ENCODE data around the gene MLYCD.

The MLYCD gene

GRCh38 chr16:83935005-83935857, 36.3 kb downstream of the MLYCD start:
- no peak overlapping the region for H3K4me3 ChIP-seq (replicated peaks; ENCODE audit: low read depth, low read length)
- no peak for DNase-seq (ENCODE audit: low read depth)
- no peak for TF ChIP-seq CTCF (IDR thresholded peaks at IDR 0.05; ENCODE audit: low read length, missing control alignments)

DNA sequence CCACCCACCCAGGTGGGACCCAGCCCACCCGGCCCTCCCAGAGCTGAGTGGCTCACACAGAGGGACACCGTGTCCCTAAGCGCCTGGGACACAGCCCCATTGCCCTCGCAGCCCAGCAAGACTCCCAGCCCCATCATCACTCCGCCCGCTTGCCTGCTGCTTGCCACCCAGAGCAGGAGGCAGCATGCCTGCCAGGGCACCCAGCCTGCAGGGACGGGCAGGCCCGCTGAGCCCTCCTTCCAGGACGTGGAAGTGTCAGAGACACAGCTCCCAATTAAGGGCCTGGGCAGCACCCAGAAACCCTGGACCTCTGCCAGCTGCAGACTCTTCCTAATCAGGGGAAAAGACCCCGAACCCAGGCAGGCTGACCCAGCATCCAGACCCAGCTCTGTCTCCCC, 36.9 kb downstream of the MLYCD start:
- TF ChIP-seq CTCF (IDR thresholded peaks at IDR 0.05; ENCODE audit: low read length, missing control alignments), result no peak
- H3K4me3 ChIP-seq (replicated peaks; ENCODE audit: low read depth, low read length), result no peak overlapping the region
- DNase-seq (ENCODE audit: low read depth), result no peak

DNA sequence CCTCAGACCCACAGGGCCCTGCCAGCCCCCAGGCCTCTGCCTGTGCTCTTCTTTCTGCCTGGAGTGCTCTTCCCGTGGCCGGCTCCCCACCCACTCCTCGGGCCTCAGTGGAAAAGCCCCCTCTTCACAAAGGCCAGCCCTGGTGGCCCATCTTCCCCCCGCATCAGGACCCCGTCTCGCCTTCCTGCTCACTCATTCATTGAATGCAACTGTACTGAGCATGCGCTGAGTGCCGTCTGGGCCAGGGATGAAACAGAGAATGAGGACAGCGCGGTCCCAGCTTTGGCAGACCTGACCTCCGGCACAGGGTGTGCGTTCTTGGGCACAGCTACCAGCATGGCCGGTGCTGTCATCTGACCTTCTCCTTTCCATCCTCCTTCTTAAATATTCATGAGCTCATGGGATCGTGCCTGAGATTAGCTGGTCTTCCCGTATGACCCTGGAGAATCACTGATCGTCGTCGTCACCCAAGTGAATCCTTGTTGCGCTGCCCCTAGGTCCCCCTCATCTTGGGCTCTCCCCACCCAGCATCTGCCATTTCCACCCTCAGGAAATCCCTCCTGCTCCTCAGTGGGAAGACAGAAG, 37.8 kb downstream of the MLYCD start:
- H3K4me3 ChIP-seq (replicated peaks; ENCODE audit: low read depth, low read length), result no peak overlapping the region
- no peak for TF ChIP-seq CTCF (IDR thresholded peaks at IDR 0.05; ENCODE audit: low read length, missing control alignments)
- no peak for DNase-seq (ENCODE audit: low read depth)

DNA sequence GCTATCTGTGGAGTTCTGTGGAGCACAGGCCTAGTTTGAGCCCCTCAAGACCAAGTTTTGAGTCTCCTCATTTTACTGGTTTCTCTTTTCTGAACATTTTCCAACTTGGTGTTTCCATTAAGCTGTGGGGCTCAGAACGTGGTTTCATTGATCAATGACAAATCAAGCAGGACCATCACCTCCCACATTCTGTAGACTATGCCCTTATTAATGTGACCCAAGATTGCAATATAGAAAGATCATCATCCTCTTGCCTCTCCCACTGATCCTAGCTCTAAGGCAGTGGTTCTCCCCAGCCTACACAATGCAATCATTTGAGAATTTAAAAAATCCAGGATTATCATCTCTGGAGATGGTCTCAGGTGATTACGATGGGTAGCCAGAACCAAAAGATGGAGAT, 38.4 kb downstream of the MLYCD start:
- no peak for TF ChIP-seq CTCF (IDR thresholded peaks at IDR 0.05; ENCODE audit: low read length, missing control alignments)
- H3K4me3 ChIP-seq (replicated peaks; ENCODE audit: low read depth, low read length), result no peak overlapping the region

GRCh38 chr16:83937922-83938885, 39.3 kb downstream of the MLYCD start:
- no peak for TF ChIP-seq CTCF (IDR thresholded peaks at IDR 0.05; ENCODE audit: low read length, missing control alignments)
- H3K4me3 ChIP-seq (replicated peaks; ENCODE audit: low read depth, low read length), result no peak overlapping the region
- no peak for DNase-seq (ENCODE audit: low read depth)

More for the DNA sequence above, 38.4 kb downstream of the MLYCD start:
- no peak for DNase-seq (ENCODE audit: low read depth)

GRCh38 chr16:83939266-83939855, 40.4 kb downstream of the MLYCD start:
- DNase-seq (ENCODE audit: low read depth), result no peak
- no peak overlapping the region for H3K4me3 ChIP-seq (replicated peaks; ENCODE audit: low read depth, low read length)
- no peak for TF ChIP-seq CTCF (IDR thresholded peaks at IDR 0.05; ENCODE audit: low read length, missing control alignments)
